K562 (cell line): ENCODE results near the gene BAK1. TPM values are rescaled to one million over a fixed set of nuclear protein-coding genes. Genes with fewer than 3 reads are reported as not detected.
A peak's percentile ranks its signal among the peaks of the same experiment; 100 is the strongest.

Experiments
- ATAC-seq: fragments of 200-7000 bp; cut with Tn5 transposase; 3 replicates; pipeline ENCODE4 v1.9.1; 2020; ENCODE audit warnings: moderate library complexity
- BruUV-seq: library from RNA; stranded (reverse); fragments of 400-500 nt; replicated peaks from 2 replicates; lab custom pipeline; 2021; lab: Mats Ljungman, UMichigan
- CTCF ChIA-PET: fragments of 300-600 bp; formaldehyde crosslinking; extraction: SDS; loops from one replicate; lab custom pipeline; 2021; ENCODE audit warnings: low intra/inter-chr PET ratio; lab: Yijun Ruan, JAX
- POLR2A ChIA-PET: fragments of 300-600, 350-650 bp; sonication (Branson Sonifier 250); formaldehyde crosslinking; extraction: SDS; loops from one replicate; lab custom pipeline; 2021; ENCODE audit warnings: antibody characterized with exemption, inconsistent platforms; lab: Yijun Ruan, JAX
- DNase-seq, 4 experiments: peaks; one replicate each; pipeline versions ENCODE4 v3.0.0 to v3.0.0-alpha.2; 2011 to 2018; ENCODE audit warnings: low spot score in 3 of 4, mixed read lengths in 3 of 4; ENCODE audit errors: extremely low read depth in 1 of 4
- FAIRE-seq: peaks from 2 replicates; lab custom pipeline; 2011; peaks lifted over from hg19 to GRCh38; lab: Jason Lieb, UNC
- H2AFZ ChIP-seq: 2 replicates; pipeline ENCODE4 v1.6.0; 2011; ENCODE audit warnings: low read depth, low read length, control low read depth, inconsistent platforms
- H3K27ac ChIP-seq: fragments of 200-600 bp; 3 replicates; pipeline ENCODE4 v1.8.0; 2011; ENCODE audit warnings: low read depth, mild to moderate bottlenecking, control low read depth, inconsistent platforms, low read length, moderate library complexity, mixed read lengths; ENCODE audit errors: extremely low read depth
- H3K27me3 ChIP-seq, 2 experiments: fragments of 300-600 bp in 1 of 2; 2 replicates in 1 of 2; 3 replicates in 1 of 2; pipeline versions ENCODE4 v1.6.0 to v1.8.0; 2011; ENCODE audit warnings: inconsistent platforms in 2 of 2, low read length in 2 of 2, mild to moderate bottlenecking in 1 of 2, mixed read lengths in 1 of 2, moderate library complexity in 1 of 2; ENCODE audit not compliant: control insufficient read depth in 2 of 2, insufficient read depth in 2 of 2
- H3K36me3 ChIP-seq: fragments of 300-600 bp; 3 replicates; pipeline ENCODE4 v1.8.0; 2011; ENCODE audit warnings: mild to moderate bottlenecking, low read length, inconsistent platforms; ENCODE audit not compliant: control insufficient read depth, insufficient read depth
- H3K4me1 ChIP-seq, 2 experiments: fragments of 200-600 bp in 1 of 2; replicated peaks in 1 of 2; 2 replicates in 1 of 2; 3 replicates in 1 of 2; pipeline versions ENCODE4 v1.5.1 to v1.8.0; 2011; ENCODE audit warnings: inconsistent platforms in 2 of 2, low read length in 2 of 2, mild to moderate bottlenecking in 1 of 2, mixed read lengths in 1 of 2, moderate library complexity in 1 of 2; ENCODE audit not compliant: control insufficient read depth in 2 of 2, insufficient read depth in 2 of 2
- H3K4me2 ChIP-seq: 2 replicates; pipeline ENCODE4 v1.6.1; 2011; ENCODE audit warnings: low read length, control low read depth, inconsistent platforms, mixed read lengths; ENCODE audit not compliant: insufficient read depth
- H3K4me3 ChIP-seq: fragments of 200-600 bp; sonication (generic), shearing (Covaris generic); 2 replicates; pipeline ENCODE4 v1.5.1; 2016; ENCODE audit warnings: control low read depth, inconsistent platforms
- H3K79me2 ChIP-seq: fragments of 200-600 bp; 3 replicates; pipeline ENCODE4 v1.8.0; 2011; ENCODE audit warnings: low read length, inconsistent platforms; ENCODE audit not compliant: control insufficient read depth, insufficient read depth
- H3K9ac ChIP-seq, 2 experiments: 2 replicates each; pipeline versions ENCODE4 v1.6.0 to v1.6.1; 2011; ENCODE audit warnings: low read depth in 2 of 2, low read length in 2 of 2, control low read depth in 1 of 2, inconsistent platforms in 1 of 2, mild to moderate bottlenecking in 1 of 2, mixed read lengths in 1 of 2; ENCODE audit not compliant: insufficient read depth in 1 of 2
- H3K9me1 ChIP-seq: one replicate; pipeline ENCODE4 v1.6.0; 2011; ENCODE audit warnings: inconsistent platforms, mild to moderate bottlenecking, low read length, moderate library complexity; ENCODE audit not compliant: control insufficient read depth, insufficient read depth
- H3K9me3 ChIP-seq: replicated peaks from 2 replicates; pipeline ENCODE4 v1.5.1; 2011; ENCODE audit warnings: low read depth, low read length, inconsistent platforms; ENCODE audit not compliant: control insufficient read depth, insufficient read depth
- H4K20me1 ChIP-seq: replicated peaks from 2 replicates; pipeline ENCODE4 v1.6.1; 2011; ENCODE audit warnings: low read length, inconsistent platforms, mixed read lengths; ENCODE audit not compliant: control insufficient read depth, insufficient read depth
- ARID1B ChIP-seq: fragments of 450-650 bp; IDR thresholded peaks from 2 replicates; pipeline ENCODE4 v1.6.1; 2016; ENCODE audit warnings: antibody characterized with exemption, mild to moderate bottlenecking, inconsistent platforms
- CREB1 ChIP-seq, 2 experiments: sonication (generic) in 1 of 2; formaldehyde crosslinking in 1 of 2; IDR thresholded peaks; 2 replicates each; pipeline versions ENCODE4 v1.6.1 to v1.8.0; 2012 to 2022; ENCODE audit warnings: inconsistent platforms in 1 of 2, mild to moderate bottlenecking in 1 of 2, missing genetic modification reagents in 1 of 2, moderate library complexity in 1 of 2
- E2F5 ChIP-seq: sonication (generic); formaldehyde crosslinking; IDR thresholded peaks from 2 replicates; pipeline ENCODE4 v1.8.0; 2022; ENCODE audit warnings: mild to moderate bottlenecking, missing genetic modification reagents
- EP400 ChIP-seq: fragments of 450-650 bp; IDR thresholded peaks from 2 replicates; pipeline ENCODE4 v1.6.1; 2017; ENCODE audit warnings: antibody characterized with exemption, mild to moderate bottlenecking, moderate library complexity
- HDAC6 ChIP-seq: IDR thresholded peaks from 2 replicates; pipeline ENCODE4 v1.6.1; 2012; ENCODE audit warnings: low read depth, mild to moderate bottlenecking, control low read depth, inconsistent platforms, low read length, moderate library complexity
- HIVEP1 ChIP-seq: fragments of 250-450 bp; sonication (Bioruptor Pico); IDR thresholded peaks from 2 replicates; pipeline ENCODE4 v1.4.0; 2020; ENCODE audit warnings: mild to moderate bottlenecking
- KHSRP ChIP-seq: fragments of 450-650 bp; IDR thresholded peaks from 2 replicates; pipeline ENCODE4 v1.6.1; 2017
- NFIX ChIP-seq: fragments of 250-450 bp; sonication (Bioruptor Pico); IDR thresholded peaks from 2 replicates; pipeline ENCODE4 v1.4.0; 2020; ENCODE audit warnings: low read depth, mild to moderate bottlenecking, moderate library complexity
- PTTG1 ChIP-seq: fragments of 450-650 bp; IDR thresholded peaks from 2 replicates; pipeline ENCODE4 v1.6.1; 2016; ENCODE audit warnings: low read depth, mild to moderate bottlenecking, missing genetic modification characterization, missing compliant biosample characterization
- RNF219 ChIP-seq: fragments of 250-450 bp; sonication (Bioruptor Pico); IDR thresholded peaks from 2 replicates; pipeline ENCODE4 v1.5.0; 2022; ENCODE audit warnings: mild to moderate bottlenecking
- SMAD3 ChIP-seq: fragments of 450-650 bp; formaldehyde crosslinking; conservative IDR thresholded peaks from 2 replicates; pipeline ENCODE4 v1.4.0; 2020; ENCODE audit warnings: mild to moderate bottlenecking
- THAP7 ChIP-seq: fragments of 250-450 bp; sonication (Bioruptor Pico); IDR thresholded peaks from 2 replicates; pipeline ENCODE4 v1.5.0; 2021
- ZC3H11A ChIP-seq: IDR thresholded peaks from 2 replicates; pipeline ENCODE4 v1.6.1; 2012; ENCODE audit warnings: low read depth, low read length, improper control_type of control experiment
- ZNF586 ChIP-seq: fragments of 450-650 bp; formaldehyde crosslinking; conservative IDR thresholded peaks from 2 replicates; pipeline ENCODE4 v1.4.0; 2020; ENCODE audit warnings: mild to moderate bottlenecking, moderate library complexity
- ZNF764 ChIP-seq: fragments of 250-450 bp; sonication (Bioruptor Pico); IDR thresholded peaks from 2 replicates; pipeline ENCODE4 v1.4.0; 2020; ENCODE audit warnings: low read depth, mild to moderate bottlenecking, moderate library complexity
- WGBS: fragments of 100-300 bp; shearing (Covaris generic); methylation state at CpG from one replicate; pipeline ENCODE4 v1.1.6; 2016; ENCODE audit warnings: low coverage, mixed read lengths; ENCODE audit not compliant: insufficient coverage; ENCODE audit errors: missing lambda C conversion rate; 5-methylcytosine and 5-hydroxymethylcytosine counted together
- in situ Hi-C: fragments of 300-500 bp; cut with MboI; formaldehyde crosslinking; loops from 4 replicates; pipeline ENCODE4 v1.15.0; 2018; ENCODE audit warnings: inconsistent platforms, mixed read lengths
- intact Hi-C: fragments of 100-400 bp; cut with micrococcal nuclease; formaldehyde crosslinking; loops from 2 replicates; pipeline ENCODE4 v1.14.2; 2022
- polyA plus RNA-seq, 8 experiments: library from polyadenylated mRNA; depleted of rRNA in 4 of 8; stranded (reverse) in 5 of 8; unstranded in 3 of 8; fragments of >200 nt; fragmentation: Nextera tagmentation in 2 of 8; fragmentation: Illumina TruSeq in 1 of 8; extraction: Ambion mirVana in 2 of 8; extraction: Trizol in 1 of 8; gene quantifications; 2 replicates each; pipeline versions ENCODE4 v1.2.1 to v1.2.3, GENCODE V29; 2011 to 2014; ENCODE audit warnings: inconsistent platforms in 1 of 8, missing spikeins in 1 of 8
- total RNA-seq, 7 experiments: library from RNA; depleted of rRNA in 6 of 7; stranded (reverse); fragments of >200 nt in 6 of 7; fragmentation: Illumina TruSeq in 2 of 7; extraction: Trizol in 2 of 7; gene quantifications; 2 replicates each; pipeline versions ENCODE4 v1.2.1 to v1.2.3, GENCODE V29; 2011 to 2021; ENCODE audit warnings: low replicate concordance in 1 of 7
- TF ChIP-seq, protein P1 (sequence below): fragments of 450-650 bp; IDR thresholded peaks from 2 replicates; pipeline ENCODE4 v1.7.0; 2016; ENCODE audit warnings: borderline replicate concordance

The BAK1 gene
- total and polyA plus RNA-seq, 9 of the 15 experiments (the other 6 are each of a cell fraction or from before 2014, with no cell fraction given) = 5.4 to 30.7 (median 18.9) TPM

DNA sequence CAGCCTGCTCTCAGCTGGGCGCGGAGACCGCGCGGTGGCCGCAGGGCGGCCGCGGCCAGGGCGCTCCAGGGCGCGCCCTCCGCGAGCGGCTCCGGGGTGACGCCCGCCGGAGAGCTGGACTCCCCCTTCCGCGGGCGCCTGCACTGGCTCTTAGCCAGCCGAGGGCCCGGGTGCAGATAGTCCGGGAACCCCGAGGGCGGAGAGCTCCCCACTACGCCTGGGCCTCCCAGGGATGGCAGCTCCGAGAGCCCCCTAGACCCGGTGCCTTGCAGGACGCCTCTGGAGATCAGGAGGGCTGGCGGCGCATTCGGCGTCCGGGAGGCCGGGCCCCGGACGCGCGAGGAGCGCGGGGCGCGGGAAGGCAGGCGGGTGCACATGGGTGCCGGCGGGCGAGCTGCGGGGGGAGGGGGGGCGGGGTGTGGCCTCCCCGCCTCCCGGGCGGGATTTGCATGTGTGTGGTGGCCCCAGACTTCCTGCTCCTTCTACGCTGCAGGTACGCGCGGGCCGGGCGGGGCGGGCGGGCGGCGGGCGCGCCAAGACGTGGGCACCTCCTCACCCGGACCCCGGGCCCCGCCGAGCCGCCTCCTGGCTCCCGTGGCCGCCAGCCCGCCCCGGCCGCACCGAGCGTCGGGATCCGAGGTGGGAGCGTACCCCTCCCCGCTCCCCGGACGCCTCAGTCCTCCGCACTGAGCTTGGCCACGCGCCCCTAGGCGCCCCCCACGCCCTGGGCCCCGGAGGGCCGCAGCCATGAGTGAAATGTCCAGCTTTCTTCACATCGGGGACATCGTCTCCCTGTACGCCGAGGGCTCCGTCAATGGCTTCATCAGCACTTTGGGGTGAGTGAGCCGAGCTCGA is 41.0 kb upstream of the BAK1 start, which contains the start of gene ITPR3:
TSS of gene ITPR3 (plus strand) at position 467 of the 855 bp plus-strand sequence. CDS start at position 748, 281 bp downstream.
- peak; percentile 93 to 97 (median 96) for DNase-seq
- intact Hi-C loops (no loop called here), in situ Hi-C loops (no loop called here)
- ChIA-PET CTCF (interaction anchor here (0.6 kb wide), 1 partner anchor 551 kb away, joined by 4 read pairs; no protein-coding TSS in a partner anchor), POLR2A (interaction anchor here (1.2 to 2.0 kb wide), 6 partner anchors 9 to 90 kb away, joined by 5 to 6 read pairs (median 6); partner anchors contain the start of gene UQCC2)
- Histone ChIP-seq H2AFZ (peak within 1 kb of the TSS; percentile 93), H3K27ac (peak within 1 kb of the TSS; percentile 71), H3K27me3 (no peaks in the 10 kb centered on the region), H3K9ac (peak within 1 kb of the TSS; percentile 81 to 98), H4K20me1 (no peaks in the 10 kb centered on the region; the same call in 1 of the 2 replicates), H3K79me2 (peaks cover 32% of the 10 kb centered on the region), H3K36me3 (peaks cover 28% of the 10 kb centered on the region; the same call in 2 of the 3 replicates), H3K4me2 (peak within 1 kb of the TSS; percentile 93), H3K9me3 (no peaks in the 10 kb centered on the region), H3K4me1 (peaks cover 17 to 29% of the 10 kb centered on the region in 2 experiments), H3K9me1 (peaks cover 6% of the 10 kb centered on the region), H3K4me3 (peak within 1 kb of the TSS; percentile 86)
- under 1% methylated on average over 55 of the region's 99 CpGs for WGBS
- no TSS peak for BruUV-seq
- no peak for FAIRE-seq
- peak; percentile 83 for ATAC-seq
- TF ChIP-seq HIVEP1 (CRISPR knock-in tag) (no peak), E2F5 (CRISPR knock-in tag) (no peak), KHSRP (no peak), NFIX (CRISPR knock-in tag) (peak; percentile 12; the same call in 1 of the 2 replicates), EP400 (peak; percentile 50; the same call in 1 of the 2 replicates), CREB1 (IDR thresholded peaks at IDR 0.05) (0 out of 2 replicates have a peak, but pooled peaks have one; percentile 9), CREB1 (CRISPR knock-in tag; IDR thresholded peaks at IDR 0.05) (no peak), ARID1B (no peak), ZC3H11A (no peak), ZNF586 (no peak), THAP7 (CRISPR knock-in tag) (no peak), SMAD3 (no peak), RNF219 (CRISPR knock-in tag) (no peak), HDAC6 (peak; percentile 40; the same call in 1 of the 2 replicates), ZNF764 (no peak), PTTG1 (tag) (no peak)
- TF ChIP-seq, protein P1, sequence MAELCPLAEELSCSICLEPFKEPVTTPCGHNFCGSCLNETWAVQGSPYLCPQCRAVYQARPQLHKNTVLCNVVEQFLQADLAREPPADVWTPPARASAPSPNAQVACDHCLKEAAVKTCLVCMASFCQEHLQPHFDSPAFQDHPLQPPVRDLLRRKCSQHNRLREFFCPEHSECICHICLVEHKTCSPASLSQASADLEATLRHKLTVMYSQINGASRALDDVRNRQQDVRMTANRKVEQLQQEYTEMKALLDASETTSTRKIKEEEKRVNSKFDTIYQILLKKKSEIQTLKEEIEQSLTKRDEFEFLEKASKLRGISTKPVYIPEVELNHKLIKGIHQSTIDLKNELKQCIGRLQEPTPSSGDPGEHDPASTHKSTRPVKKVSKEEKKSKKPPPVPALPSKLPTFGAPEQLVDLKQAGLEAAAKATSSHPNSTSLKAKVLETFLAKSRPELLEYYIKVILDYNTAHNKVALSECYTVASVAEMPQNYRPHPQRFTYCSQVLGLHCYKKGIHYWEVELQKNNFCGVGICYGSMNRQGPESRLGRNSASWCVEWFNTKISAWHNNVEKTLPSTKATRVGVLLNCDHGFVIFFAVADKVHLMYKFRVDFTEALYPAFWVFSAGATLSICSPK = no peak
